Fibroblast of lung (primary cell): Measurements from ENCODE around the gene LINS1.

ENCODE experiments used
- EZH2 ChIP-seq: IDR thresholded peaks from 2 replicates; pipeline ENCODE4 v1.5.1; 2012; ENCODE audit warnings: low read length, control low read depth, mild to moderate bottlenecking; ENCODE audit errors: missing control alignments
- TF ChIP-seq, protein P1 (sequence below), 2 donors: IDR thresholded peaks in 1 of 2; conservative IDR thresholded peaks in 1 of 2; 1 replicate in 1 of 2; 2 replicates in 1 of 2; pipeline ENCODE4 v1.5.1; 2011 to 2012; ENCODE audit warnings: low read length in 2 of 2, control low read depth in 1 of 2, inconsistent platforms in 1 of 2, low read depth in 1 of 2, mild to moderate bottlenecking in 1 of 2

GRCh38 chr15:100593431-100593830 is 8.6 kb downstream of the LINS1 start:
- TF ChIP-seq, protein P1, sequence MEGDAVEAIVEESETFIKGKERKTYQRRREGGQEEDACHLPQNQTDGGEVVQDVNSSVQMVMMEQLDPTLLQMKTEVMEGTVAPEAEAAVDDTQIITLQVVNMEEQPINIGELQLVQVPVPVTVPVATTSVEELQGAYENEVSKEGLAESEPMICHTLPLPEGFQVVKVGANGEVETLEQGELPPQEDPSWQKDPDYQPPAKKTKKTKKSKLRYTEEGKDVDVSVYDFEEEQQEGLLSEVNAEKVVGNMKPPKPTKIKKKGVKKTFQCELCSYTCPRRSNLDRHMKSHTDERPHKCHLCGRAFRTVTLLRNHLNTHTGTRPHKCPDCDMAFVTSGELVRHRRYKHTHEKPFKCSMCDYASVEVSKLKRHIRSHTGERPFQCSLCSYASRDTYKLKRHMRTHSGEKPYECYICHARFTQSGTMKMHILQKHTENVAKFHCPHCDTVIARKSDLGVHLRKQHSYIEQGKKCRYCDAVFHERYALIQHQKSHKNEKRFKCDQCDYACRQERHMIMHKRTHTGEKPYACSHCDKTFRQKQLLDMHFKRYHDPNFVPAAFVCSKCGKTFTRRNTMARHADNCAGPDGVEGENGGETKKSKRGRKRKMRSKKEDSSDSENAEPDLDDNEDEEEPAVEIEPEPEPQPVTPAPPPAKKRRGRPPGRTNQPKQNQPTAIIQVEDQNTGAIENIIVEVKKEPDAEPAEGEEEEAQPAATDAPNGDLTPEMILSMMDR (conservative IDR thresholded peaks at IDR 0.05 in 1 of 2, IDR thresholded peaks at IDR 0.05 in 1 of 2; ENCODE audit: low read depth in 1 of 2, low read length in 2 of 2), result no peak
- no peak for TF ChIP-seq EZH2
